Heart left ventricle (tissue), 16 donors: ENCODE results near the gene RUVBL2. TPM values are rescaled to one million over a fixed set of nuclear protein-coding genes. Genes with fewer than 3 reads are reported as not detected.
"Not testable (repeated sequence)": the region's sequence is repeated elsewhere in the genome, so short reads cannot be mapped to it uniquely, and the experiment has no call there.

ENCODE experiments used
- ATAC-seq, 4 donors: fragments of 200-7000 bp; cut with Tn5 transposase; one replicate each; pipeline ENCODE4 v1.9.1; 2020 to 2022; ENCODE audit warnings: moderate library complexity in 4 of 4, mild to moderate bottlenecking in 3 of 4, moderate number of reproducible peaks in 1 of 4
- DNase-seq, 5 donors: peaks; one replicate each; pipeline ENCODE4 v3.0.0-alpha.2; 2020
- H3K27ac ChIP-seq, 12 donors: fragments of 200-600 bp; sonication (generic) in 4 of 12; one replicate each; pipeline versions ENCODE4 v1.5.0 to v1.8.0; 2016 to 2022; ENCODE audit warnings: mild to moderate bottlenecking in 2 of 12
- H3K27me3 ChIP-seq, 9 donors: fragments of 200-600 bp; sonication (generic) in 2 of 9; one replicate each; pipeline versions ENCODE4 v1.5.1 to v1.8.0; 2016 to 2022; ENCODE audit warnings: mild to moderate bottlenecking in 3 of 9
- H3K36me3 ChIP-seq, 9 donors: fragments of 200-600 bp; sonication (generic) in 2 of 9; one replicate each; pipeline versions ENCODE4 v1.5.0 to v1.8.0; 2018 to 2022; ENCODE audit warnings: mild to moderate bottlenecking in 2 of 9
- H3K4me1 ChIP-seq, 12 donors: fragments of 200-600 bp; sonication (generic) in 4 of 12; one replicate each; pipeline versions ENCODE4 v1.5.0 to v1.8.0; 2016 to 2022; ENCODE audit warnings: mild to moderate bottlenecking in 3 of 12
- H3K4me3 ChIP-seq, 12 donors: fragments of 200-600 bp; sonication (generic) in 4 of 12; one replicate each; pipeline versions ENCODE4 v1.5.0 to v1.8.0; 2017 to 2022; ENCODE audit warnings: mild to moderate bottlenecking in 9 of 12, moderate library complexity in 4 of 12
- H3K9me3 ChIP-seq, 12 donors: fragments of 200-600 bp; sonication (generic) in 4 of 12; one replicate each; pipeline versions ENCODE4 v1.5.0 to v1.8.0; 2016 to 2022; ENCODE audit warnings: mild to moderate bottlenecking in 1 of 12
- POLR2A ChIP-seq, 2 donors: fragments of 450-650 bp; IDR thresholded peaks; one replicate each; pipeline ENCODE4 v1.6.1; 2017; ENCODE audit warnings: antibody characterized with exemption in 2 of 2, mild to moderate bottlenecking in 2 of 2, moderate library complexity in 2 of 2
- WGBS, 4 donors: extraction: QIAGEN DNeasy Blood & Tissue Kit in 2 of 4; methylation state at CpG; one replicate each; pipeline versions ENCODE4 v1.1.5 to v1.1.7; 2013 to 2018; 5-methylcytosine and 5-hydroxymethylcytosine counted together
- intact Hi-C, 10 donors: fragments of 100-400 bp; cut with DNase I; formaldehyde crosslinking; loops; one replicate each; pipeline versions ENCODE4 v1.11.1 to v1.14.2; 2022
- polyA plus RNA-seq, 2 donors: library from polyadenylated mRNA; stranded (reverse); fragments of 200-250 nt; gene quantifications; one replicate each; pipeline ENCODE4 v1.2.3, GENCODE V29; 2013
- total RNA-seq, 9 donors: library from RNA; depleted of rRNA in 2 of 9; stranded (reverse); fragments of >200 nt in 2 of 9; fragmentation: NEBNext Ultra II Directional in 3 of 9; extraction: Animal tissue kit (Norgen Biotek cat#: 25700) in 3 of 9; gene quantifications; one replicate each; pipeline versions ENCODE4 v1.1.0 to v1.2.4, GENCODE V29; 2016 to 2023
- TF ChIP-seq, protein P1 (sequence below), 12 donors: fragments of 200-600 bp; sonication (generic) in 4 of 12; IDR thresholded peaks; one replicate each; pipeline versions ENCODE4 v1.5.0 to v1.8.0; 2018 to 2022; ENCODE audit warnings: antibody characterized with exemption in 12 of 12, mild to moderate bottlenecking in 5 of 12
- donor health status: ischemic (EF 13 %, LVEDD 7.1; RV severe dilation, severe dysfunction).
- donor health status: healthy with polysubstance abuse.
- donor health status: DM: no; HTN: yes; CAD: no.
- donor health status: DM: no; HTN: no; CAD: no.
- donor health status: ischemic (EF 25% LVEDD 6.9; RV normal size, moderate dysfunction).
- donor health status: ischemic (EF 25% LVEDD 5.7; RV mildly dilated, moderate dysfunction).
- donor health status: healthy.
- donor health status: DM: yes; HTN: yes; CAD: no.
- donor health status: ischemic (EF 35%, LVEDD 5.7; RV mildly dilated, moderate dysfunction).
- donor health status: nonischemic (EF 11% LVEDD 7.7; RV severe dilation, severe dysfunction).
- donor health status: DM: yes; HTN: yes; CAD: no.
- donor health status: PGD.
- donor health status: ischemic (EF 29% LVEDD 5.4; RV normal size, mild dysfunction).
- donor health status: nonischemic (EF 23%, LVEDD 6.1; RV moderate dilation, normal function).

Gene RUVBL2
- total and polyA plus RNA-seq, 11 donors, result 41.4 to 109 (median 54.7) TPM

DNA sequence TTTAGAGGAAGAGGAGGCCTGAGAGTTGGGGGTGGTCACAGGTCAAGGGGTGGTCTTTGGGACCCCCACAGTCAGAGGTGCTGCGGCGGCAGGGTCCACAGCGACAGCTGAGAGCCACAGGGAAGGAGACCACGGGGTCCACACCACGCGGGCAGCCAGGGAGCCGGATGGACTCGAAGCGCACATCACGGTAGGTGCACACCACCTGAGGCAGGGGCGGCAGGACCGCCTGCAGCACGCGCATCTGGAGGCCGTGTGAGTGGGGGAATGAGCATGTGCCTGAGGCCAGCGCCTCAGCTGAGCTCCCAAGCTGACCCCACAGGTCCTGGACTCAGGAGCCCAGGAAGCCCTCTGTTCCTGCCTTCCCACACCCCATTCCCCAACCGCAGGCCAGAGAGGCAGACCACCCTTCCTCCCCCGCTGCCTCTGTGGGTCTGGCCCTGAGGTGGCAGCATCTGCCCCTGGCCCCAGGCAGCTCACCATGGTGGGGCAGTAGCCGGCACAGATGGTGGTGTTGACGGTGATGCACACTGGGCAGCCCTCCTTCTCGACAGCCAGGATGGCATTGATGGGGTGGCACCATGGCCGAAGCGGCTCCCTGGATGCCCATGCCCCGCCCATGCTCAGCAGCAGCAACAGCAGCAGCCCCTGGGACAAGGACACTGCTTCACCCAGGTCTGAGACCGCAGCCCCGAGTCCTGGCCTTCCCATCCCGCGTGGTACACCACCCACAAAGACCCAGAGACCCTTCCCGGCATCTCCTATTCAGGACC lies 22.6 kb downstream of the RUVBL2 start:
- TF ChIP-seq, protein P1, sequence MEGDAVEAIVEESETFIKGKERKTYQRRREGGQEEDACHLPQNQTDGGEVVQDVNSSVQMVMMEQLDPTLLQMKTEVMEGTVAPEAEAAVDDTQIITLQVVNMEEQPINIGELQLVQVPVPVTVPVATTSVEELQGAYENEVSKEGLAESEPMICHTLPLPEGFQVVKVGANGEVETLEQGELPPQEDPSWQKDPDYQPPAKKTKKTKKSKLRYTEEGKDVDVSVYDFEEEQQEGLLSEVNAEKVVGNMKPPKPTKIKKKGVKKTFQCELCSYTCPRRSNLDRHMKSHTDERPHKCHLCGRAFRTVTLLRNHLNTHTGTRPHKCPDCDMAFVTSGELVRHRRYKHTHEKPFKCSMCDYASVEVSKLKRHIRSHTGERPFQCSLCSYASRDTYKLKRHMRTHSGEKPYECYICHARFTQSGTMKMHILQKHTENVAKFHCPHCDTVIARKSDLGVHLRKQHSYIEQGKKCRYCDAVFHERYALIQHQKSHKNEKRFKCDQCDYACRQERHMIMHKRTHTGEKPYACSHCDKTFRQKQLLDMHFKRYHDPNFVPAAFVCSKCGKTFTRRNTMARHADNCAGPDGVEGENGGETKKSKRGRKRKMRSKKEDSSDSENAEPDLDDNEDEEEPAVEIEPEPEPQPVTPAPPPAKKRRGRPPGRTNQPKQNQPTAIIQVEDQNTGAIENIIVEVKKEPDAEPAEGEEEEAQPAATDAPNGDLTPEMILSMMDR (IDR thresholded peaks at IDR 0.05), result no peak
- TF ChIP-seq POLR2A (IDR thresholded peaks at IDR 0.05), result no peak
- Histone ChIP-seq H3K4me1 (peaks cover 0 to 29% (median 16%) of the 10 kb centered on the region in 12 donors), H3K4me3 (no peak overlapping the region), H3K36me3 (peaks cover 0 to 47% (median 26%) of the 10 kb centered on the region in 9 donors), H3K27me3 (peaks cover 0 to 25% (median 0%) of the 10 kb centered on the region in 9 donors), H3K9me3 (no peaks in the 10 kb centered on the region), H3K27ac (no peak overlapping the region)
- WGBS, 4 donors, result 95 to 100% (median 96%) methylated on average over 11 to 26 of the region's 29 CpGs
- DNase-seq, result no peak
- intact Hi-C loops, result no loop called here
- ATAC-seq, result no peak

DNA sequence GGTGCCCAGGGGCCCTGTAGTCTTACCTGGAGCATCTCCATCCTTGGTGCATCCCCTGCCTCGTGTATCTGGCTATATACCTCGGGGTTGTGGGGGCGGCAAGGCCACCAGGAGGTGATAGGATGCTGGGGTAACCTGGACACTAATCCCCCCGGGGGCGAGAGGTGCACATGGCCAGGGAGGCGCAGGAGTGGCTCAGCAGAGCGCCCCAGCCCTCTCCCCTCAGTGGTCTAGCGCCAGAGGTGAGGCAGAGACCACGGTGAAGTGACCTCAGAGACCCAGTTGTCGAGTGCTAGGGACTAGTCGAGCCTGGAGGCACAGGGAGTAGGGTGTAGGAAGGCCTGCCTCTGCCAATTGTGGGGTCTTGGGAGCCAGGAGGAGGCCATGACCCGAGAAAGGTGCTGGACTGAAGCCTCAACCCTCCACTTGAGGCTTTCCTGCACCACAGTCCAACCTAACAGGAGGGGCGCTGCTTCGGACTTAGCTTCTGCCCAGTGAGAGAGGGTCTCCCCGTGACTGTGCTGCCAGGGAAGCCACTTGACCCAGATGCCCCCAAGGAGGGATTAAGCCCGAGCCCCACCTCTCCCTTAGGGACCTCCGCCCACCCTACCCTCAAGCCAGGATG lies 23.5 kb downstream of the RUVBL2 start, which contains the start of gene LHB:
Gene LHB, minus strand, starts transcription at position 51 of the 625 bp plus-strand sequence. Its CDS starts 10 bp downstream, at position 41.
- H3K27ac ChIP-seq, result peak within 1 kb of the TSS in 1 of 12 donors; percentile 42
- H3K36me3 ChIP-seq, result peaks cover 0 to 38% (median 17%) of the 10 kb centered on the region in 9 donors
- H3K4me1 ChIP-seq, result peaks cover 0 to 29% (median 16%) of the 10 kb centered on the region in 12 donors
- DNase-seq (no peak), ATAC-seq (no peak)
- 76 to 83% (median 77%) methylated on average over 10 to 17 of the region's 17 CpGs for WGBS, 4 donors
- no peaks in the 10 kb centered on the region for H3K9me3 ChIP-seq
- intact Hi-C loops, result no loop called here
- peak within 1 kb of the TSS; percentile 15 to 63 (median 52) for H3K4me3 ChIP-seq
- H3K27me3 ChIP-seq, result peaks cover 0 to 25% (median 0%) of the 10 kb centered on the region in 9 donors
- TF ChIP-seq POLR2A (IDR thresholded peaks at IDR 0.05), result no peak
- TF ChIP-seq, protein P1 (IDR thresholded peaks at IDR 0.05), result no peak

DNA sequence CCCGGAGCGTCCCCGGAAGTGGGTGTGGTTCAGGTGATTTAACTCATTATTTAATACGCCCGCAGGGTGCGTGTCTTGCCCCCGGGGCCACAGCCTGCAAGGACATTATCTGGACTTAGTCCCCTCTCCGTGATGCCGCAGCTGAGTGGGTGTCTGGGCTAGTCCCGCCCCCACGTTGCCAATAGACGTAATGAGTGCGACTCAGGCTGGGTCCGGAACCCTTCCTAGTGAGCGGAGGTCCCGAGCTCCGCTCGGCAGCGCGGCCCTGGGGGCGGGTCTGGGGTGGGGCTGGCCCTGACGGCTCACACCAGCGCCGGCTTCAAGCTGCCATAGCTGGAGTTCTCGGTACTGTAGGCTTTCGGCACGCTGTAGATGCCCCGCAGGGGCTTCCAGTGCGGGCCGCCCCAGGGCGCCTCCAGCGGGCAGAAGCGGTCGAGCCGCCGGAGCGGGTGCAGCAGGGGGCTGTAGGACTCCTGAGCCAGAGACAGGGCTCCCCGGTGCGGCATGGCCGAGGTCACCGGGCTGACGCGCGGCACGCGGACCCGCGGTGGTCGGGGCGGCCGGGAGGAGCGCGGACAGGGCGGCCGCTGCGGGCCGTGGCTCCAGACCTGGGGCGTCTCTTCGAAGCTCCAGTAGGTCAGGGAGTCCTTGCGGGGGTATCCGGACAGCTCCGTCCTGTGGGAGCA lies 24.1 kb downstream of the RUVBL2 start:
- peaks cover 0 to 32% (median 13%) of the 10 kb centered on the region in 9 donors for H3K36me3 ChIP-seq
- H3K4me3 ChIP-seq, result peak overlapping the region; percentile 15 to 63 (median 52)
- peak overlapping the region in 1 of 12 donors; percentile 42 for H3K27ac ChIP-seq
- WGBS, 4 donors, result 1 to 2% (median 1%) methylated on average over 25 to 62 of the region's 62 CpGs
- ATAC-seq (peak in 3 of 4 donors; percentile 51 to 71 (median 69)), DNase-seq (peak; percentile 31 to 77 (median 53))
- intact Hi-C loops, result no loop called here
- peaks cover 0 to 25% (median 0%) of the 10 kb centered on the region in 9 donors for H3K27me3 ChIP-seq
- no peaks in the 10 kb centered on the region for H3K9me3 ChIP-seq
- no peak for TF ChIP-seq POLR2A (IDR thresholded peaks at IDR 0.05)
- TF ChIP-seq, protein P1 (IDR thresholded peaks at IDR 0.05), result peak in 9 of 12 donors; percentile 32 to 68 (median 50)
- H3K4me1 ChIP-seq, result peaks cover 0 to 29% (median 16%) of the 10 kb centered on the region in 12 donors

DNA sequence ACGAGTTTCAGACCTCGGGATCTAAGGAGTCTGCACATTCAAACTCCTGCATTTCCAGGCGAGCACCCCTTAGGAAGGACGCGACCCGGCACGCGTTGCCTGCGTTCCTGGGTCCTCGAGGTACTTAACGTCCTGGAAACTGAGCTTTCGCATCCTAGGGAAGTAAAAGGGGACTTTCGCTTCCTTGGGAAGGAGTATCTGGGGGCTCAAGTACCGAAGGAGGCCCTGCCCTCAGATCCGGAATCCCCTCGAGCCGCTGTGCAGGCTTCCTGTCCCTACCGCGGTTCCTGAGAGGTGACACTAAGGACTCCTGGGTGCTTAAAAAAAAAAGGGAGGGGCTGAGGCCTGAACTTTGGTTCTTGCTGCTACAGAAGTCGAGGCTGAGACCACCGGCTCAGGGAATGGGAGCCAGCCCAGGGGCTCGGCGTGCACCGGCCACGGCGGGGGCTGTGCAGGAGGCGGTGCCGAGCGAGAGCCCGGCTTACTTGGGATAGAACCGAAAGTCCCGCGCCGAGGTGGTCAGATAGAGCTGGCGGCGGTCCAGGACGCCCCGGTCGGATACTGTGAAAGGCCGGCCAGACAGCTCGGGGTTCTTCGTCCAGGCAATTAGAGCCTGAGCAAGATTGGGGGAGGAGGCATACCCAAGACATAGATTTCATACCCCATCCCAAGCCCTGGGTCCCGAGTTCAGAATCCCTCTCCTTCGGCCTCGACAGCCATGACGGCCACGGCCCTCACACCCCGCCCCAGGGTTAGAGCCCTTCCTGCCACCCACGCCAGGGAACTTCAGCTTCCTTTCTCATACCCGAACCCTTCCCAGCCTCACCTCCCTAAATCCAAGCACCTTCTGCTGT lies 24.9 kb downstream of the RUVBL2 start:
- H3K4me3 ChIP-seq, result peak overlapping the region in 11 of 12 donors; percentile 34 to 63 (median 54)
- ATAC-seq, result peak in 2 of 4 donors; percentile 14 to 23
- H3K27ac ChIP-seq, intact Hi-C loops, H3K9me3 ChIP-seq: not testable (repeated sequence)
- peak in 1 of 5 donors; percentile 32 for DNase-seq
- H3K4me1 ChIP-seq, result peaks cover 0 to 29% (median 16%) of the 10 kb centered on the region in 12 donors
- 4 to 9% (median 6%) methylated on average over 25 to 50 of the region's 50 CpGs for WGBS, 4 donors
- peaks cover 0 to 25% (median 0%) of the 10 kb centered on the region in 9 donors for H3K27me3 ChIP-seq
- H3K36me3 ChIP-seq, result peaks cover 0 to 29% (median 13%) of the 10 kb centered on the region in 9 donors
